ENCODE results near the gene TTC9B. TPM values are rescaled to one million over a fixed set of nuclear protein-coding genes. Genes with fewer than 3 reads are reported as not detected.

TTC9B gene
- total and polyA plus RNA-seq, 2 of the 4 experiments (the other 2 are of a cell fraction), result not detected

DNA sequence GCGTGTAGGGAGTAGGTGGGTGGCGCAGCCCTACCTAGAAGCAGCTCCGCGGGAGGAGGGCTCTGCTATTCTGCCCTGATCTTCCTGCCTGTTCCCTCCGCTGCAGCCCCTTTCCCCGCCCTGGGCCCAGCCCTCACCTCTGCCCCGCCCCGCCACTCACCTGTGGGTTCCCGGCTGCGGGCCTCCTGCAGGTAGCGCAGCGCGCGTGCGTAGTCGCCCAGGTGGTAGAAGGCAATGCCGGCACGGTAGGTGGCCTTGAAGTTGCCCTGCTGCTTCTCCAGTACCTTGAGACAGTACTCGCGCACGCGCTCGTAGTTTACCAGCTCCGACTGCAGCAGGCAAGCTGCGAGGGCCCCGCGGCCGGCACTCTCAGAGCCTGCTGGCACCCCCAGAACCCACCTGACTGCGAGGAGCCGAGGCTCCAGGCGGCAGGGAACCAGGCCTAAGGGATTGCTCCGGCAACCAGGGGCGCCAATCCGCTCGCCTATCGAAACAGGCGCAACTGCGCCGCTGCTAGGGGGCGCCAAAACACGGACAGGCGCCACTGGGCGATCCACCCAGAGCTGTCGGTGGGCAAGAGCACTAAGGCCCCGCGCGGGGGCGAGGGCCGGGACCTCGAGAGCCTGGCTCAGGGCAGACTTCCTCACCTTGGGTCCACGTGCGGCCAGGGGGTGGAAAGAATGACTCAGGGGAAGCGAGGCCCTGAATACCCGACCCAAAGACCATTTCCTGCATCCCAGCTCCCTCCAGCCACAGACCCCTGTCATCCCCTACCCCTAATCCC lies 965 bp downstream of the TTC9B start:
- Histone ChIP-seq H3K9me1 (ENCODE audit: insufficient read depth, low read length) (peaks cover 11% of the 10 kb centered on the region), H3K9ac (ENCODE audit: low read depth, low read length) (no peak overlapping the region), H2AK9ac (replicated peaks; ENCODE audit: low read depth, low read length, poor library complexity) (no peak overlapping the region), H2BK20ac (ENCODE audit: low read depth, low read length) (no peak overlapping the region), H3K4me2 (ENCODE audit: low read depth, low read length) (no peak overlapping the region), H4K5ac (ENCODE audit: low read depth, low read length) (no peak overlapping the region), H3K18ac (ENCODE audit: low read depth, low read length) (no peak overlapping the region), H4K8ac (ENCODE audit: low read depth in 2 of 2, low read length in 2 of 2) (no peak overlapping the region), H3K23ac (ENCODE audit: low read depth, low read length) (no peak overlapping the region), H4K91ac (ENCODE audit: insufficient read depth, low read depth, low read length) (no peak overlapping the region), H3K79me1 (ENCODE audit: low read depth in 1 of 2, low read length in 2 of 2) (no peaks in the 10 kb centered on the region), H2BK15ac (ENCODE audit: low read depth, low read length) (no peak overlapping the region), H3K36me3 (ENCODE audit: control insufficient read depth, insufficient read depth, low read length) (peaks cover 9% of the 10 kb centered on the region; the same call in 1 of the 2 replicates), H2BK5ac (ENCODE audit: low read depth, low read length, poor library complexity, severe bottlenecking) (no peak overlapping the region), H3K27ac (ENCODE audit: insufficient read depth, low read length) (no peak overlapping the region), H3K14ac (replicated peaks; ENCODE audit: low read depth, low read length) (no peak overlapping the region), H3K4me3 (ENCODE audit: insufficient read depth, low read depth, low read length) (no peak overlapping the region), H3K4ac (ENCODE audit: low read depth, low read length) (no peak overlapping the region), H3K4me1 (ENCODE audit: control insufficient read depth, insufficient read depth, low read length) (no peaks in the 10 kb centered on the region), H3K9me3 (ENCODE audit: control insufficient read depth, insufficient read depth, low read length) (no peaks in the 10 kb centered on the region), H2AK5ac (ENCODE audit: low read depth, low read length) (no peak overlapping the region), H4K20me1 (ENCODE audit: insufficient read depth, low read length) (no peaks in the 10 kb centered on the region), H3K27me3 (ENCODE audit: control insufficient read depth, insufficient read depth, low read length) (peaks cover 15% of the 10 kb centered on the region), H2BK120ac (ENCODE audit: low read depth, low read length) (no peak overlapping the region), H2AFZ (replicated peaks; ENCODE audit: low read length, poor library complexity) (peak overlapping the region; percentile 63), H3K56ac (ENCODE audit: extremely low read depth, insufficient read depth, low read length) (no peak overlapping the region)
- POLR2A ChIA-PET (ENCODE audit: unreplicated experiment), result no interaction called here
- dilution Hi-C loops (cut with HindIII; ENCODE audit: low sequenced_read_pairs, unreplicated experiment) (no loop called here), intact Hi-C loops (cut with micrococcal nuclease) (no loop called here), in situ Hi-C loops (cut with MboI; ENCODE audit: low sequenced_read_pairs) (no loop called here)
- CTCF ChIA-PET, result no interaction called here
- no TSS peak for BruUV-seq (replicated peaks)
- WGBS, 2 experiments (ENCODE audit: extremely low coverage in 2 of 2, insufficient read length in 1 of 2), result 14% methylated on average over 28 of the region's 54 CpGs; no CpG with 5 or more reads in 1 of the 2 experiments
- ATAC-seq (ENCODE audit: low read depth) (no peak), DNase-seq (no peak)
- TF ChIP-seq, protein P1, sequence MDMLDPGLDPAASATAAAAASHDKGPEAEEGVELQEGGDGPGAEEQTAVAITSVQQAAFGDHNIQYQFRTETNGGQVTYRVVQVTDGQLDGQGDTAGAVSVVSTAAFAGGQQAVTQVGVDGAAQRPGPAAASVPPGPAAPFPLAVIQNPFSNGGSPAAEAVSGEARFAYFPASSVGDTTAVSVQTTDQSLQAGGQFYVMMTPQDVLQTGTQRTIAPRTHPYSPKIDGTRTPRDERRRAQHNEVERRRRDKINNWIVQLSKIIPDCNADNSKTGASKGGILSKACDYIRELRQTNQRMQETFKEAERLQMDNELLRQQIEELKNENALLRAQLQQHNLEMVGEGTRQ (IDR thresholded peaks at IDR 0.05; ENCODE audit: low read depth, low read length), result no peak
- TF ChIP-seq CHD1 (IDR thresholded peaks at IDR 0.05; ENCODE audit: low read depth, low read length) (no peak), CEBPB (IDR thresholded peaks at IDR 0.05; ENCODE audit: low read depth, low read length) (no peak)
- TF ChIP-seq, protein P2, sequence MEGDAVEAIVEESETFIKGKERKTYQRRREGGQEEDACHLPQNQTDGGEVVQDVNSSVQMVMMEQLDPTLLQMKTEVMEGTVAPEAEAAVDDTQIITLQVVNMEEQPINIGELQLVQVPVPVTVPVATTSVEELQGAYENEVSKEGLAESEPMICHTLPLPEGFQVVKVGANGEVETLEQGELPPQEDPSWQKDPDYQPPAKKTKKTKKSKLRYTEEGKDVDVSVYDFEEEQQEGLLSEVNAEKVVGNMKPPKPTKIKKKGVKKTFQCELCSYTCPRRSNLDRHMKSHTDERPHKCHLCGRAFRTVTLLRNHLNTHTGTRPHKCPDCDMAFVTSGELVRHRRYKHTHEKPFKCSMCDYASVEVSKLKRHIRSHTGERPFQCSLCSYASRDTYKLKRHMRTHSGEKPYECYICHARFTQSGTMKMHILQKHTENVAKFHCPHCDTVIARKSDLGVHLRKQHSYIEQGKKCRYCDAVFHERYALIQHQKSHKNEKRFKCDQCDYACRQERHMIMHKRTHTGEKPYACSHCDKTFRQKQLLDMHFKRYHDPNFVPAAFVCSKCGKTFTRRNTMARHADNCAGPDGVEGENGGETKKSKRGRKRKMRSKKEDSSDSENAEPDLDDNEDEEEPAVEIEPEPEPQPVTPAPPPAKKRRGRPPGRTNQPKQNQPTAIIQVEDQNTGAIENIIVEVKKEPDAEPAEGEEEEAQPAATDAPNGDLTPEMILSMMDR (conservative IDR thresholded peaks at IDR 0.05; ENCODE audit: low read depth, low read length), result peak; percentile 27; the same call in 1 of the 2 replicates
